Upper lobe of left lung (tissue), 6 donors: Measurements from ENCODE around the gene DIPK1C. TPM values are rescaled to one million over a fixed set of nuclear protein-coding genes. Genes with fewer than 3 reads are reported as not detected.

Source experiments
- ATAC-seq, 2 donors: fragments of 200-7000 bp; cut with Tn5 transposase; one replicate each; pipeline ENCODE4 v1.9.1; 2022; ENCODE audit warnings: mild to moderate bottlenecking in 2 of 2, moderate library complexity in 2 of 2; ENCODE audit not compliant: low FRiP score in 2 of 2
- DNase-seq, 2 donors: peaks; one replicate each; pipeline ENCODE4 v3.0.0-alpha.2; 2019 to 2020
- H3K27ac ChIP-seq, 4 donors: fragments of 200-600 bp; sonication (generic); one replicate each; pipeline ENCODE4 v1.5.1; 2016 to 2019
- H3K27me3 ChIP-seq, 4 donors: fragments of 200-600 bp; sonication (generic); one replicate each; pipeline ENCODE4 v1.5.1; 2017 to 2019
- H3K36me3 ChIP-seq, 4 donors: fragments of 200-600 bp; sonication (generic); one replicate each; pipeline ENCODE4 v1.5.1; 2016 to 2019
- H3K4me1 ChIP-seq, 4 donors: fragments of 200-600 bp; sonication (generic); one replicate each; pipeline ENCODE4 v1.5.1; 2018 to 2019
- H3K4me3 ChIP-seq, 4 donors: fragments of 200-600 bp; sonication (generic); one replicate each; pipeline ENCODE4 v1.5.1; 2017 to 2019; ENCODE audit warnings: mild to moderate bottlenecking in 2 of 4, moderate library complexity in 1 of 4
- H3K9me3 ChIP-seq, 4 donors: fragments of 200-600 bp; sonication (generic); one replicate each; pipeline ENCODE4 v1.5.1; 2018 to 2019
- CTCF ChIP-seq, 6 experiments: fragments of 450-650 bp in 4 of 6; fragments of 200-600 bp in 2 of 6; sonication (generic) in 2 of 6; IDR thresholded peaks; one replicate each; pipeline ENCODE4 v1.5.1; 2016 to 2019; ENCODE audit warnings: antibody characterized with exemption in 6 of 6
- EP300 ChIP-seq, 4 donors: sonication (generic); formaldehyde crosslinking; IDR thresholded peaks; one replicate each; pipeline ENCODE4 v1.5.1; 2017; ENCODE audit warnings: antibody characterized with exemption in 4 of 4, control low read depth in 2 of 4
- POLR2A ChIP-seq, 4 donors: fragments of 450-650 bp; IDR thresholded peaks; one replicate each; pipeline ENCODE4 v1.5.1; 2016 to 2017; ENCODE audit warnings: antibody characterized with exemption in 4 of 4, mild to moderate bottlenecking in 2 of 4
- POLR2AphosphoS5 ChIP-seq, 2 donors: sonication (generic); formaldehyde crosslinking; IDR thresholded peaks; one replicate each; pipeline ENCODE4 v1.5.1; 2017; ENCODE audit warnings: antibody characterized with exemption in 2 of 2
- WGBS, 2 donors: methylation state at CpG; one replicate each; pipeline ENCODE4 v1.1.5; 2017 to 2018; 5-methylcytosine and 5-hydroxymethylcytosine counted together
- total RNA-seq, 6 donors: library from RNA; depleted of rRNA in 4 of 6; stranded (reverse); fragments of >200 nt in 4 of 6; gene quantifications; one replicate each; pipeline versions ENCODE4 v1.1.0 to v1.2.1, GENCODE V29; 2016 to 2021
- donor health status: DM: no; HTN: no; CAD: no; lungs with moderate emphysema.
- donor health status: DM: no; HTN: yes; CAD: no; lungs with severe emphysema.

Gene DIPK1C
- total RNA-seq, 6 donors from 2014 or later = 0.13 to 0.89 TPM; not detected in 4

- no peaks in the 10 kb centered on the region for H3K36me3 ChIP-seq
- no peak for TF ChIP-seq EP300 (IDR thresholded peaks at IDR 0.05)
- no peak for TF ChIP-seq POLR2A (IDR thresholded peaks at IDR 0.05)
- no peak for TF ChIP-seq CTCF (IDR thresholded peaks at IDR 0.05)
- no peak for TF ChIP-seq POLR2AphosphoS5 (IDR thresholded peaks at IDR 0.05)
- H3K9me3 ChIP-seq = no peaks in the 10 kb centered on the region
- no peaks in the 10 kb centered on the region for H3K4me1 ChIP-seq
- no peaks in the 10 kb centered on the region for H3K27me3 ChIP-seq
- DNase-seq (no peak), ATAC-seq (no peak)
- WGBS, 2 donors = 95 to 98% methylated on average over 8 of the region's 8 CpGs
- H3K27ac ChIP-seq = no peak overlapping the region
- H3K4me3 ChIP-seq = no peak overlapping the region
Measured at GRCh38 chr18:74488354-74488753, 31.2 kb upstream of the DIPK1C start.

GRCh38 chr18:74486119-74486849, 29.2 kb upstream of the DIPK1C start:
- DNase-seq (peak in 1 of 2 donors; percentile 63), ATAC-seq (peak in 1 of 2 donors; percentile 53)
- Histone ChIP-seq H3K27ac (no peak overlapping the region), H3K4me3 (no peak overlapping the region), H3K4me1 (no peaks in the 10 kb centered on the region), H3K27me3 (no peaks in the 10 kb centered on the region), H3K36me3 (no peaks in the 10 kb centered on the region), H3K9me3 (no peaks in the 10 kb centered on the region)
- 81 to 83% methylated on average over 6 to 15 of the region's 15 CpGs for WGBS, 2 donors
- TF ChIP-seq POLR2A (IDR thresholded peaks at IDR 0.05) (no peak), POLR2AphosphoS5 (IDR thresholded peaks at IDR 0.05) (no peak), EP300 (IDR thresholded peaks at IDR 0.05) (no peak), CTCF (IDR thresholded peaks at IDR 0.05) (no peak)

GRCh38 chr18:74482697-74483096, 25.6 kb upstream of the DIPK1C start:
- Histone ChIP-seq H3K4me1 (peaks cover 0 to 12% (median 2%) of the 10 kb centered on the region in 4 donors), H3K9me3 (no peaks in the 10 kb centered on the region), H3K36me3 (no peaks in the 10 kb centered on the region), H3K4me3 (no peak overlapping the region), H3K27me3 (no peaks in the 10 kb centered on the region), H3K27ac (no peak overlapping the region)
- WGBS, 2 donors = 85 to 88% methylated on average over 11 of the region's 11 CpGs
- no peak for TF ChIP-seq CTCF (IDR thresholded peaks at IDR 0.05)
- no peak for TF ChIP-seq EP300 (IDR thresholded peaks at IDR 0.05)
- TF ChIP-seq POLR2A (IDR thresholded peaks at IDR 0.05) = no peak
- TF ChIP-seq POLR2AphosphoS5 (IDR thresholded peaks at IDR 0.05) = no peak
- DNase-seq (no peak), ATAC-seq (no peak)

GRCh38 chr18:74480149-74480651, 23.1 kb upstream of the DIPK1C start:
- 75 to 82% methylated on average over 7 of the region's 7 CpGs for WGBS, 2 donors
- DNase-seq (no peak), ATAC-seq (no peak)
- no peak overlapping the region for H3K27ac ChIP-seq
- H3K9me3 ChIP-seq = no peaks in the 10 kb centered on the region
- H3K27me3 ChIP-seq = no peaks in the 10 kb centered on the region
- H3K4me3 ChIP-seq = no peak overlapping the region
- H3K36me3 ChIP-seq = no peaks in the 10 kb centered on the region
- TF ChIP-seq POLR2AphosphoS5 (IDR thresholded peaks at IDR 0.05) = no peak
- TF ChIP-seq EP300 (IDR thresholded peaks at IDR 0.05) = no peak
- TF ChIP-seq CTCF (IDR thresholded peaks at IDR 0.05) = no peak
- no peak for TF ChIP-seq POLR2A (IDR thresholded peaks at IDR 0.05)
- H3K4me1 ChIP-seq = peaks cover 0 to 12% (median 2%) of the 10 kb centered on the region in 4 donors
